Measurements from ENCODE around the gene B4GALT6. TPM values are rescaled to one million over a fixed set of nuclear protein-coding genes. Genes with fewer than 3 reads are reported as not detected.

B4GALT6 gene
- total and polyA plus RNA-seq, 2 of the 13 experiments (the other 11 are each of a cell fraction or from before 2014, with no cell fraction given): 1.9 to 3.3 TPM

DNA sequence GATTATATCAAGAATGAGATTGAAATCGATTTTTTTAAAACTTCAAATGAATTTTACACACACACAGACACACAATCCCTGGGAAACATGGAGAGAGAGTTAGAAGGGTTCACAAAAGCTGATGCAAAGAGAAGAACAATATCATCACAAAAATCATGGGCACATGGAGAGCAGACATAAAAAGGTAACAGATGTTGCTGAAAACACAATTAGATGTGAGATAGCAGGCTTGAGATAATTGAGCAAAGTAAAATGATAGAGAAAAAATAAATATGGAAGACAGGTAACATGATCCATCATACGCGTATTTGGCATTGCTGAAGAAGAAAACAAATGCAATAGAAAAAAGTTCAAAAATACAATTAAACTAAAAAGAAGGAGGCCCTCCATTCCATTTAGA lies 11.6 kb upstream of the B4GALT6 start:
- DNase-seq (ENCODE audit: low spot score): no peak
- Histone ChIP-seq H3K9ac (ENCODE audit: insufficient read depth, low read depth, low read length) (no peak overlapping the region), H3K79me2 (ENCODE audit: insufficient read depth, low read length) (no peaks in the 10 kb centered on the region), H3K4me2 (ENCODE audit: low read depth, low read length) (no peak overlapping the region), H3K4me1 (ENCODE audit: insufficient read depth, low read length) (no peaks in the 10 kb centered on the region; the same call in 1 of the 2 replicates), H3K9me3 (ENCODE audit: low read length) (peaks cover 6% of the 10 kb centered on the region; the same call in 1 of the 2 replicates), H3K27ac (ENCODE audit: extremely low read length, insufficient read depth, low read length) (no peak overlapping the region), H3K4me3 (replicated peaks in 1 of 3; ENCODE audit: insufficient read depth in 1 of 3, low read depth in 2 of 3, low read length in 3 of 3) (no peak overlapping the region), H3K27me3 (ENCODE audit: control insufficient read depth in 1 of 2, insufficient read depth in 2 of 2, low read length in 2 of 2) (no peaks in the 10 kb centered on the region; a peak in 1 of 5 replicates), H3K36me3 (replicated peaks in 1 of 2; ENCODE audit: control insufficient read depth in 1 of 2, insufficient read depth in 2 of 2, low read length in 2 of 2) (no peaks in the 10 kb centered on the region), H4K20me1 (ENCODE audit: insufficient read depth, low read length) (no peaks in the 10 kb centered on the region), H2AFZ (ENCODE audit: low read length) (no peak overlapping the region)
- ChIA-PET POLR2A (no interaction called here), CTCF (ENCODE audit: low intra/inter-chr PET ratio, low total read pairs) (no interaction called here)
- in situ Hi-C loops (cut with HindIII; ENCODE audit: extremely low pct_ligation_motif_present, low pct_unique_long_range_greater_than_20kb) (no loop called here), intact Hi-C loops (cut with micrococcal nuclease; ENCODE audit: unreplicated experiment) (no loop called here)
- BruUV-seq (replicated peaks): no TSS peak
- 65% methylated on average over 3 of the region's 3 CpGs for WGBS (ENCODE audit: low lambda C conversion rate)
- ATAC-seq: no peak
- FAIRE-seq: no peak
- TF ChIP-seq, protein P1, sequence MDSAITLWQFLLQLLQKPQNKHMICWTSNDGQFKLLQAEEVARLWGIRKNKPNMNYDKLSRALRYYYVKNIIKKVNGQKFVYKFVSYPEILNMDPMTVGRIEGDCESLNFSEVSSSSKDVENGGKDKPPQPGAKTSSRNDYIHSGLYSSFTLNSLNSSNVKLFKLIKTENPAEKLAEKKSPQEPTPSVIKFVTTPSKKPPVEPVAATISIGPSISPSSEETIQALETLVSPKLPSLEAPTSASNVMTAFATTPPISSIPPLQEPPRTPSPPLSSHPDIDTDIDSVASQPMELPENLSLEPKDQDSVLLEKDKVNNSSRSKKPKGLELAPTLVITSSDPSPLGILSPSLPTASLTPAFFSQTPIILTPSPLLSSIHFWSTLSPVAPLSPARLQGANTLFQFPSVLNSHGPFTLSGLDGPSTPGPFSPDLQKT (CRISPR knock-in tag; IDR thresholded peaks at IDR 0.05; ENCODE audit: borderline replicate concordance): no peak
- TF ChIP-seq PAWR (CRISPR knock-in tag; IDR thresholded peaks at IDR 0.05; ENCODE audit: borderline replicate concordance): no peak
- no peak for TF ChIP-seq TBX3 (IDR thresholded peaks at IDR 0.05; ENCODE audit: borderline replicate concordance)
- TF ChIP-seq SMARCE1 (IDR thresholded peaks at IDR 0.05; ENCODE audit: borderline replicate concordance): no peak
- TF ChIP-seq ZNF678 (CRISPR knock-in tag; IDR thresholded peaks at IDR 0.05): no peak
- TF ChIP-seq ZNF124 (CRISPR knock-in tag; IDR thresholded peaks at IDR 0.05): no peak
- TF ChIP-seq ZNF30 (CRISPR knock-in tag; IDR thresholded peaks at IDR 0.05): no peak
- no peak for TF ChIP-seq NFKBIZ (CRISPR knock-in tag; IDR thresholded peaks at IDR 0.05)
- TF ChIP-seq, protein P2, sequence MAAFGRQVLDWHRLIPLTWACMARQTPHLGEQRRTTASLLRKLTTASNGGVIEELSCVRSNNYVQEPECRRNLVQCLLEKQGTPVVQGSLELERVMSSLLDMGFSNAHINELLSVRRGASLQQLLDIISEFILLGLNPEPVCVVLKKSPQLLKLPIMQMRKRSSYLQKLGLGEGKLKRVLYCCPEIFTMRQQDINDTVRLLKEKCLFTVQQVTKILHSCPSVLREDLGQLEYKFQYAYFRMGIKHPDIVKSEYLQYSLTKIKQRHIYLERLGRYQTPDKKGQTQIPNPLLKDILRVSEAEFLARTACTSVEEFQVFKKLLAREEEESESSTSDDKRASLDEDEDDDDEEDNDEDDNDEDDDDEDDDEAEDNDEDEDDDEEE (CRISPR knock-in tag; IDR thresholded peaks at IDR 0.05): no peak
- no peak for TF ChIP-seq ZFAT (CRISPR knock-in tag; conservative IDR thresholded peaks at IDR 0.05)
- no peak for TF ChIP-seq ZFP36L2 (CRISPR knock-in tag; IDR thresholded peaks at IDR 0.05)

Measured in HepG2 (cell line).